A549 (cell line): ENCODE results near the gene SARS1. TPM values are rescaled to one million over a fixed set of nuclear protein-coding genes. Genes with fewer than 3 reads are reported as not detected.

Experiments used
- ATAC-seq, 2 experiments: fragments of 200-7000 bp in 1 of 2; fragments of >200 bp in 1 of 2; cut with Nextera tagmentation in 1 of 2; cut with Tn5 transposase in 1 of 2; 3 replicates each; pipeline versions ENCODE4 v1.8.0 to v1.9.1; 2018 to 2020; ENCODE audit warnings: mild to moderate bottlenecking in 1 of 2, moderate library complexity in 1 of 2
- CTCF ChIA-PET: fragments of 300-600 bp; sonication (Branson Sonifier 250); formaldehyde crosslinking; extraction: SDS; loops from one replicate; lab custom pipeline; 2021; ENCODE audit warnings: antibody characterized with exemption, inconsistent platforms; lab: Yijun Ruan, JAX
- POLR2A ChIA-PET: fragments of 350-600 bp; formaldehyde crosslinking; extraction: SDS; loops from one replicate; lab custom pipeline; 2021; ENCODE audit warnings: antibody characterized with exemption, inconsistent platforms; lab: Yijun Ruan, JAX
- DNase-seq, 2 experiments: peaks; one replicate each; pipeline versions ENCODE4 v3.0.0 to v3.0.0-alpha.2; 2011 to 2016; ENCODE audit warnings: low read depth in 1 of 2, low spot score in 1 of 2
- FAIRE-seq: peaks from 2 replicates; lab custom pipeline; 2011; peaks lifted over from hg19 to GRCh38; lab: Jason Lieb, UNC
- H3K27ac ChIP-seq, 2 experiments: fragments of >200 bp; sonication (Bioruptor Twin); formaldehyde crosslinking; 3 replicates each; pipeline ENCODE4 v1.5.1; 2016 to 2017
- H3K4me1 ChIP-seq: fragments of >200 bp; sonication (Bioruptor Twin); formaldehyde crosslinking; 3 replicates; pipeline ENCODE4 v1.6.1; 2016
- H3K4me2 ChIP-seq: fragments of >200 bp; sonication (Bioruptor Twin); formaldehyde crosslinking; 3 replicates; pipeline ENCODE4 v1.6.1; 2016
- H3K4me3 ChIP-seq: fragments of >200 bp; sonication (Bioruptor Twin); formaldehyde crosslinking; 3 replicates; pipeline ENCODE4 v1.5.1; 2016
- H3K9me3 ChIP-seq: fragments of >200 bp; sonication (Bioruptor Twin); formaldehyde crosslinking; 3 replicates; pipeline ENCODE4 v1.6.1; 2016
- BCL3 ChIP-seq: fragments of >200 bp; sonication (Bioruptor Twin); formaldehyde crosslinking; IDR thresholded peaks from 3 replicates; pipeline ENCODE4 v1.6.1; 2016
- EHF ChIP-seq: fragments of 250-450 bp; sonication (Bioruptor Pico); IDR thresholded peaks from 2 replicates; pipeline ENCODE4 v1.5.0; 2020; ENCODE audit warnings: mild to moderate bottlenecking
- ELK1 ChIP-seq: fragments of 150-350 bp; IDR thresholded peaks from 2 replicates; pipeline ENCODE4 v1.6.1; 2014; ENCODE audit warnings: low read depth, mild to moderate bottlenecking, low read length
- EP300 ChIP-seq, 2 experiments: fragments of >200 bp; sonication (Bioruptor Twin); formaldehyde crosslinking; IDR thresholded peaks; 2 replicates in 1 of 2; 3 replicates in 1 of 2; pipeline ENCODE4 v1.6.1; 2016 to 2017
- GATA3 ChIP-seq: IDR thresholded peaks from 2 replicates; pipeline ENCODE4 v1.6.1; 2012; ENCODE audit warnings: borderline replicate concordance
- HDAC2 ChIP-seq: fragments of 200-600 bp; sonication (generic); IDR thresholded peaks from 2 replicates; pipeline ENCODE4 v1.6.1; 2016
- HEYL ChIP-seq: fragments of 250-450 bp; sonication (Bioruptor Pico); IDR thresholded peaks from 2 replicates; pipeline ENCODE4 v1.8.0; 2021; ENCODE audit warnings: mild to moderate bottlenecking, moderate library complexity
- HOXA7 ChIP-seq: fragments of 250-450 bp; sonication (Bioruptor Pico); IDR thresholded peaks from 2 replicates; pipeline ENCODE4 v1.5.0; 2020; ENCODE audit warnings: mild to moderate bottlenecking, moderate library complexity
- MAFK ChIP-seq: fragments of 450-650 bp; IDR thresholded peaks from 2 replicates; pipeline ENCODE4 v1.6.1; 2014; ENCODE audit not compliant: partially characterized antibody
- MAX ChIP-seq: IDR thresholded peaks from 2 replicates; pipeline ENCODE4 v1.6.1; 2012
- PBX3 ChIP-seq: IDR thresholded peaks from 2 replicates; pipeline ENCODE4 v1.6.1; 2012
- PHF8 ChIP-seq: fragments of 200-600 bp; sonication (generic); IDR thresholded peaks from 2 replicates; pipeline ENCODE4 v1.6.1; 2016; ENCODE audit warnings: low read depth, mild to moderate bottlenecking, antibody characterized with exemption, moderate library complexity, borderline replicate concordance
- RARB ChIP-seq: fragments of 250-450 bp; sonication (Bioruptor Pico); IDR thresholded peaks from 2 replicates; pipeline ENCODE4 v1.8.0; 2021; ENCODE audit warnings: mild to moderate bottlenecking, moderate library complexity
- RNF2 ChIP-seq: fragments of 200-600 bp; sonication (generic); IDR thresholded peaks from 2 replicates; pipeline ENCODE4 v1.6.1; 2016; ENCODE audit warnings: low read depth, mild to moderate bottlenecking, antibody characterized with exemption, moderate library complexity, borderline replicate concordance
- ZSCAN20 ChIP-seq: fragments of 250-450 bp; sonication (Bioruptor Pico); IDR thresholded peaks from 2 replicates; pipeline ENCODE4 v1.8.0; 2022; ENCODE audit warnings: mild to moderate bottlenecking, moderate library complexity
- WGBS: methylation state at CpG from one replicate; pipeline ENCODE4 v1.1.6; 2017; ENCODE audit errors: missing lambda C conversion rate; 5-methylcytosine and 5-hydroxymethylcytosine counted together
- polyA plus RNA-seq, 4 experiments: library from polyadenylated mRNA; depleted of rRNA in 3 of 4; stranded (reverse); fragments of >200 nt; fragmentation: RNase III in 1 of 4; extraction: RNeasy Plus Mini Kit Qiagen cat#74134 plus additional on column Dnase treatment in 1 of 4; gene quantifications; 2 replicates in 3 of 4; 3 replicates in 1 of 4; pipeline ENCODE4 v1.2.3, GENCODE V29; 2011 to 2017

The SARS1 gene
- polyA plus RNA-seq, 2 of the 4 experiments (the other 2 are of a cell fraction) = 103 to 152 TPM

DNA sequence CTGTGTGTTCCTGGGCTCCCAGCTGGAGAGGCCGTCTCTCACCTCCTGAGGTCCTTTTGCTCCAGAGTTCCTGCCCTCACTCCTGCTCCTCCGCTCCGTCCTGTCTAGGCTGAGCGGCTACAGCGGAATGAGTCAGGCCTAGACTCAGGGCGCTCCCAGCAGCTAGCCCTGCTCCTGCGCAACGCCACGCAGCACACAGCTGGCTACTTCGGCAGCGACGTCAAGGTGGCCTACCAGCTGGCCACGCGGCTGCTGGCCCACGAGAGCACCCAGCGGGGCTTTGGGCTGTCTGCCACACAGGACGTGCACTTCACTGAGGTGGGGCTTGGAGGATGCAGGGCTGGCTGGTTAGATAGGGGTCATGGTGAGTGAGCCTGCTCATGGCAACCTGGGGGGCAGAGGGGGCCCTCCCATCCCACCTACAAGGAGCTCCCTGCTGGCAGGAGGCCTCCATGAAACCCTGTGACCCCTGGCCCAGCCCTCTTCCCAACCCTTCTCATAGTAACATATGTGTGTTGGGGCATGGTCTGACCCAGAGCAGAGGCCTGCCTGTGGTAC lies 54.1 kb downstream of the SARS1 start:
- Histone ChIP-seq H3K4me1 (peaks cover 5% of the 10 kb centered on the region), H3K4me2 (no peak overlapping the region), H3K9me3 (no peaks in the 10 kb centered on the region), H3K4me3 (no peak overlapping the region), H3K27ac (no peak overlapping the region)
- DNase-seq (no peak), FAIRE-seq (no peak), ATAC-seq (no peak)
- CTCF ChIA-PET = interaction anchor here (0.6 to 2.1 kb wide), 3 partner anchors 14 to 391 kb away, joined by 3 to 8 read pairs (median 3); partner anchors contain the start of gene GPSM2
- WGBS = 87% methylated on average over 5 of the region's 17 CpGs
- POLR2A ChIA-PET = no interaction called here
- TF ChIP-seq HOXA7 (CRISPR knock-in tag) (no peak), PHF8 (no peak), RNF2 (no peak), PBX3 (no peak), BCL3 (no peak), MAX (no peak), ZSCAN20 (CRISPR knock-in tag) (no peak), MAFK (no peak)

DNA sequence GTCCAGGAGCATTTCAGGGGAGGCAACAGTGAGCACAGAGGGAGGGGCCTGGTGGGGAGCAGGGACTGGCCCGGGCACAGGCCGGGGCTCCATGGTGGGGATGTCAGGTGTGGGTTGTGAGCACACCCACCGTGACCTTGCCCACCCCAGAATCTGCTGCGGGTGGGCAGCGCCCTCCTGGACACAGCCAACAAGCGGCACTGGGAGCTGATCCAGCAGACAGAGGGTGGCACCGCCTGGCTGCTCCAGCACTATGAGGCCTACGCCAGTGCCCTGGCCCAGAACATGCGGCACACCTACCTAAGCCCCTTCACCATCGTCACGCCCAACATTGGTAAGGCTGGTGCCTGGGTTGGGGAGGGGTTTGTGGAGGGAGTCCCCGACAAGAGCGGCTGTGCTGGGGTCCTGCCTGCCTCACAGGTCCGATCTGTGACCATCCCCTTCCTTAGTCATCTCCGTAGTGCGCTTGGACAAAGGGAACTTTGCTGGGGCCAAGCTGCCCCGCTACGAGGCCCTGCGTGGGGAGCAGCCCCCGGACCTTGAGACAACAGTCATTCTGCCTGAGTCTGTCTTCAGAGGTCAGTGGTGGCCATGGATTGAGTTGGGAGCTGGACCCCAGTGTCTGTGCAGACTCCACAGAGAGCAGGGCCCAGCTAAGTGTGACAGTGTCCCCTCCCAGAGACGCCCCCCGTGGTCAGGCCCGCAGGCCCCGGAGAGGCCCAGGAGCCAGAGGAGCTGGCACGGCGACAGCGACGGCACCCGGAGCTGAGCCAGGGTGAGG lies 54.9 kb downstream of the SARS1 start:
- H3K4me3 ChIP-seq = no peak overlapping the region
- no peak overlapping the region for H3K27ac ChIP-seq
- ATAC-seq (no peak), FAIRE-seq (no peak), DNase-seq (no peak)
- no peak for TF ChIP-seq PBX3
- TF ChIP-seq HEYL (CRISPR knock-in tag) = no peak
- no peak for TF ChIP-seq ELK1
- no peak for TF ChIP-seq HDAC2
- no peak for TF ChIP-seq HOXA7 (CRISPR knock-in tag)
- TF ChIP-seq GATA3 = no peak
- no peak for TF ChIP-seq EHF (CRISPR knock-in tag)
- TF ChIP-seq RARB (CRISPR knock-in tag) = no peak
- no peak for TF ChIP-seq EP300 (IDR thresholded peaks at IDR 0.05)
- POLR2A ChIA-PET = no interaction called here
- peaks cover 13% of the 10 kb centered on the region for H3K4me1 ChIP-seq
- H3K4me2 ChIP-seq = no peak overlapping the region
- CTCF ChIA-PET = interaction anchor here (0.6 to 2.1 kb wide), 8 partner anchors 9 to 264 kb away, joined by 3 to 8 read pairs (median 4); partner anchors contain the start of gene SORT1
- H3K9me3 ChIP-seq = no peaks in the 10 kb centered on the region
- WGBS = 92% methylated on average over 6 of the region's 29 CpGs
